Osteoblast (primary cell): ENCODE measurements around the gene TXNRD3. TPM values are rescaled to one million over a fixed set of nuclear protein-coding genes. Genes with fewer than 3 reads are reported as not detected.

Experiments
- DNase-seq: peaks from one replicate; pipeline ENCODE4 v3.0.0; 2011; ENCODE audit warnings: low spot score, mixed read lengths; ENCODE audit not compliant: insufficient read length; ENCODE audit errors: missing footprints
- H2AFZ ChIP-seq: 2 replicates; pipeline ENCODE4 v1.6.0; 2011; ENCODE audit warnings: mild to moderate bottlenecking, low read length
- H3K27ac ChIP-seq: 2 replicates; pipeline ENCODE4 v1.5.1; 2011; ENCODE audit warnings: mild to moderate bottlenecking, low read depth, low read length, moderate library complexity
- H3K27me3 ChIP-seq: 2 replicates; pipeline ENCODE4 v1.6.0; 2012; ENCODE audit warnings: mild to moderate bottlenecking, control low read depth, inconsistent platforms, low read length, moderate library complexity; ENCODE audit not compliant: insufficient read depth
- H3K36me3 ChIP-seq: 2 replicates; pipeline ENCODE4 v1.5.1; 2011; ENCODE audit warnings: mild to moderate bottlenecking, low read length, control low read depth, moderate library complexity; ENCODE audit not compliant: insufficient read depth
- H3K4me1 ChIP-seq: 2 replicates; pipeline ENCODE4 v1.5.1; 2011; ENCODE audit warnings: mild to moderate bottlenecking, low read length, control low read depth, moderate library complexity; ENCODE audit not compliant: insufficient read depth
- H3K4me2 ChIP-seq: 2 replicates; pipeline ENCODE4 v1.6.0; 2011; ENCODE audit warnings: mild to moderate bottlenecking, low read length; ENCODE audit not compliant: insufficient read depth
- H3K4me3 ChIP-seq: fragments of 200-600 bp; sonication (generic); 3 replicates; pipeline ENCODE4 v1.5.1; 2012; ENCODE audit warnings: mild to moderate bottlenecking, low read length, inconsistent platforms; ENCODE audit not compliant: insufficient read depth
- H3K79me2 ChIP-seq: 2 replicates; pipeline ENCODE4 v1.6.0; 2012; ENCODE audit warnings: mild to moderate bottlenecking, low read length, control low read depth, inconsistent platforms; ENCODE audit not compliant: insufficient read depth
- H3K9me3 ChIP-seq: 2 replicates; pipeline ENCODE4 v1.5.1; 2011; ENCODE audit warnings: low read depth, low read length, control low read depth
- H4K20me1 ChIP-seq: 2 replicates; pipeline ENCODE4 v1.6.0; 2012; ENCODE audit warnings: mild to moderate bottlenecking, low read length, control low read depth; ENCODE audit not compliant: insufficient read depth
- total RNA-seq: library from RNA; depleted of rRNA; stranded (reverse); fragments of >200 nt; gene quantifications from 2 replicates; pipeline ENCODE4 v1.2.3, GENCODE V29; 2012
- TF ChIP-seq, protein P1 (sequence below): IDR thresholded peaks from 2 replicates; pipeline ENCODE4 v1.5.1; 2011; ENCODE audit warnings: mild to moderate bottlenecking, low read depth, low read length, moderate library complexity; ENCODE audit errors: extremely low read depth

Gene TXNRD3
- total RNA-seq, 1 donor, result 18.1 TPM

GRCh38 chr3:126672340-126672739, 17.4 kb upstream of the TXNRD3 start:
- Histone ChIP-seq H3K27me3 (peaks cover 16% of the 10 kb centered on the region), H3K79me2 (no peaks in the 10 kb centered on the region), H3K4me1 (no peaks in the 10 kb centered on the region), H4K20me1 (no peaks in the 10 kb centered on the region), H3K4me3 (no peak overlapping the region), H3K36me3 (no peaks in the 10 kb centered on the region), H3K27ac (no peak overlapping the region), H3K9me3 (no peaks in the 10 kb centered on the region), H3K4me2 (no peak overlapping the region), H2AFZ (no peak overlapping the region)
- TF ChIP-seq, protein P1, sequence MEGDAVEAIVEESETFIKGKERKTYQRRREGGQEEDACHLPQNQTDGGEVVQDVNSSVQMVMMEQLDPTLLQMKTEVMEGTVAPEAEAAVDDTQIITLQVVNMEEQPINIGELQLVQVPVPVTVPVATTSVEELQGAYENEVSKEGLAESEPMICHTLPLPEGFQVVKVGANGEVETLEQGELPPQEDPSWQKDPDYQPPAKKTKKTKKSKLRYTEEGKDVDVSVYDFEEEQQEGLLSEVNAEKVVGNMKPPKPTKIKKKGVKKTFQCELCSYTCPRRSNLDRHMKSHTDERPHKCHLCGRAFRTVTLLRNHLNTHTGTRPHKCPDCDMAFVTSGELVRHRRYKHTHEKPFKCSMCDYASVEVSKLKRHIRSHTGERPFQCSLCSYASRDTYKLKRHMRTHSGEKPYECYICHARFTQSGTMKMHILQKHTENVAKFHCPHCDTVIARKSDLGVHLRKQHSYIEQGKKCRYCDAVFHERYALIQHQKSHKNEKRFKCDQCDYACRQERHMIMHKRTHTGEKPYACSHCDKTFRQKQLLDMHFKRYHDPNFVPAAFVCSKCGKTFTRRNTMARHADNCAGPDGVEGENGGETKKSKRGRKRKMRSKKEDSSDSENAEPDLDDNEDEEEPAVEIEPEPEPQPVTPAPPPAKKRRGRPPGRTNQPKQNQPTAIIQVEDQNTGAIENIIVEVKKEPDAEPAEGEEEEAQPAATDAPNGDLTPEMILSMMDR, result no peak
- no peak for DNase-seq

DNA sequence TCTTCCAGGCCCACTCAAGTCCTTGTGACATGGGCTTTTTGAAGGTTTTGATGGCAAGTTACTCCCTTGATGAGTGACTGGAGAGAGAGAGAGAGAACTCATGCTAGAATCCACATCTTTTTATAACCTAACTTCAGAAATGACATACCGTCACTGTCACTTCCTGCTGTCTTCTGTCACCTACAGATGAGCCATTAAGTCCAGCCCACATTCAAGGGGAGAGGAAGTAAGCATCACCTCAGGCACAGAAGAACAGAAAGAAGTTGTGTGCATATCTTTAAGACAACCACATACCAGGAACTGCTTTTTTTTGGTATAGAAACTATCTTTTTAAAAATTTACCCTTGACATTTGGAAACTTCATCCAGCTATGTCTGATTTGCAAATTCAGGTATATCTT, 16.6 kb upstream of the TXNRD3 start:
- no peak overlapping the region for H3K27ac ChIP-seq
- H3K4me1 ChIP-seq, result no peaks in the 10 kb centered on the region
- H2AFZ ChIP-seq, result no peak overlapping the region
- no peak for DNase-seq
- H3K4me2 ChIP-seq, result no peak overlapping the region
- no peaks in the 10 kb centered on the region for H3K9me3 ChIP-seq
- H3K4me3 ChIP-seq, result no peak overlapping the region
- TF ChIP-seq, protein P1, result no peak
- H3K79me2 ChIP-seq, result no peaks in the 10 kb centered on the region
- no peaks in the 10 kb centered on the region for H4K20me1 ChIP-seq
- no peaks in the 10 kb centered on the region for H3K36me3 ChIP-seq
- peaks cover 12% of the 10 kb centered on the region for H3K27me3 ChIP-seq

DNA sequence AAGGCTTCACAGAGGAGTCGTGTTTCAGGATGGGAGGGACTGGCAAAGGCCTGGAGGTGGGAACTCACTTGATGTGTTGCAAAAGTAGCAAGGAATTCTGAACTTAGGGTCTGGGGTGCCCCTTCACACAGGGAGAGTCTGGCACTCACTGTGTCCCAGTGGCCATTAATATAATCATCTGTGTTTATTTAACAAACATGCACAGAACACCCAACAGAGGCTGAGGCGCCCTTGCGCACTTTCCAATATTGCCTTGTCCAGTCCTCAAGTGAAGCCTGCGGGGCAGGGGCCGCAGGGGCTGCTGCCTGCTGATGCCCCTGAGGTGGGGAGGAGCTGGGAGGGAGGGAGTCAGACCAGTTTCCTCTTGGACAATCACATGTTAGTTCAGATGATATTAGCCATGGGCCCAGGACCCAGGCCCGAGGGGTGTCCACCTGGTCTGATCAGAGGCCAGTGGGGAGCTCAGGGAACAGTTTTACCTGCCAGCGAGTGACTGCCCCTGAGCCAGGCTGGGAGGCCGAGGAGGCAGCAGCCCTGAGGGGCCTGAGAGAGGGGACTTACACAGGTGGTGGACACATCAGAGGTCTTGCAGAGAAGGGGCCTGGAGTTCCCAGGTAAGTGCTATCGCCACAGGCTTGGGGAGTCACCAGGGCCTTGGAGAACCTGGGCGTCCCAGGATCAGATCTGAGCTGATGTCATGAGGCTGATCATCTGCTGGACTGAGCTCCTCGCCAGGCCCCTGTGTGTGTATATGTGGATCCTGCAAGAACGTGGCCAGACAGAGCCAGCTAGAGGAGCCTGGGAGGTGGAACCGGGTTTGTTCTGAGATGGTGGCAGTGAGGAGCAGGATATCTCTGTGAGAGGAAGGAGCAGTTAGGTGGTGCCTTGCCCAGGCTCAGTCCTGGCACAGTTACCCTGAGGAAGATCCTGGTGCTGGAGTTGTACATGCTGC, 13.8 kb upstream of the TXNRD3 start:
- Histone ChIP-seq H3K4me2 (no peak overlapping the region), H3K4me3 (no peak overlapping the region), H3K27me3 (peaks cover 15% of the 10 kb centered on the region), H3K79me2 (no peaks in the 10 kb centered on the region), H3K27ac (no peak overlapping the region), H3K36me3 (no peaks in the 10 kb centered on the region), H2AFZ (no peak overlapping the region), H3K9me3 (no peaks in the 10 kb centered on the region), H3K4me1 (peaks cover 11% of the 10 kb centered on the region), H4K20me1 (no peaks in the 10 kb centered on the region)
- TF ChIP-seq, protein P1, result no peak
- DNase-seq, result no peak

- Histone ChIP-seq H3K4me1 (peaks cover 11% of the 10 kb centered on the region), H3K4me2 (no peak overlapping the region), H3K4me3 (no peak overlapping the region), H3K36me3 (no peaks in the 10 kb centered on the region), H3K27me3 (peaks cover 18% of the 10 kb centered on the region), H2AFZ (no peak overlapping the region), H3K9me3 (no peaks in the 10 kb centered on the region), H3K27ac (no peak overlapping the region), H3K79me2 (no peaks in the 10 kb centered on the region), H4K20me1 (no peaks in the 10 kb centered on the region)
- TF ChIP-seq, protein P1, result no peak
- DNase-seq, result peak; percentile 53
Observed at GRCh38 chr3:126667631-126668449, 12.9 kb upstream of the TXNRD3 start.
